A549 (cell line): Measurements from ENCODE around the gene CALU.

ENCODE experiments used
- CTCF ChIP-seq: fragments of >200 bp; sonication (Bioruptor Twin); formaldehyde crosslinking; IDR thresholded peaks from 3 replicates; pipeline ENCODE4 v1.5.1; 2016
- EP300 ChIP-seq, 2 experiments: fragments of >200 bp; sonication (Bioruptor Twin); formaldehyde crosslinking; IDR thresholded peaks; 2 replicates in 1 of 2; 3 replicates in 1 of 2; pipeline ENCODE4 v1.6.1; 2016 to 2017
- HMGXB4 ChIP-seq: fragments of 250-450 bp; sonication (Bioruptor Pico); IDR thresholded peaks from 2 replicates; pipeline ENCODE4 v1.5.0; 2021; ENCODE audit warnings: mild to moderate bottlenecking, moderate library complexity, borderline replicate concordance
- JUN ChIP-seq, 2 experiments: fragments of >200 bp; sonication (Bioruptor Twin); formaldehyde crosslinking; IDR thresholded peaks; 2 replicates in 1 of 2; 3 replicates in 1 of 2; pipeline ENCODE4 v1.6.1; 2016 to 2017
- MYC ChIP-seq: IDR thresholded peaks from 2 replicates; pipeline ENCODE4 v1.6.1; 2012; ENCODE audit warnings: mild to moderate bottlenecking, inconsistent platforms, low read length, improper control_type of control experiment, borderline replicate concordance
- POLR2A ChIP-seq: IDR thresholded peaks from 2 replicates; pipeline ENCODE4 v1.6.1; 2012; ENCODE audit warnings: mild to moderate bottlenecking, low read length
- RAD21 ChIP-seq, 2 experiments: fragments of >200 bp in 1 of 2; sonication (Bioruptor Twin) in 1 of 2; formaldehyde crosslinking in 1 of 2; IDR thresholded peaks in 1 of 2; conservative IDR thresholded peaks in 1 of 2; 2 replicates in 1 of 2; 3 replicates in 1 of 2; pipeline ENCODE4 v1.6.1; 2012 to 2018; ENCODE audit warnings: inconsistent platforms in 1 of 2
- RARB ChIP-seq: fragments of 250-450 bp; sonication (Bioruptor Pico); IDR thresholded peaks from 2 replicates; pipeline ENCODE4 v1.8.0; 2021; ENCODE audit warnings: mild to moderate bottlenecking, moderate library complexity
- REST ChIP-seq: fragments of 200-600 bp; sonication (generic); IDR thresholded peaks from 2 replicates; pipeline ENCODE4 v1.6.1; 2016; ENCODE audit warnings: antibody characterized with exemption, mild to moderate bottlenecking, moderate library complexity

DNA sequence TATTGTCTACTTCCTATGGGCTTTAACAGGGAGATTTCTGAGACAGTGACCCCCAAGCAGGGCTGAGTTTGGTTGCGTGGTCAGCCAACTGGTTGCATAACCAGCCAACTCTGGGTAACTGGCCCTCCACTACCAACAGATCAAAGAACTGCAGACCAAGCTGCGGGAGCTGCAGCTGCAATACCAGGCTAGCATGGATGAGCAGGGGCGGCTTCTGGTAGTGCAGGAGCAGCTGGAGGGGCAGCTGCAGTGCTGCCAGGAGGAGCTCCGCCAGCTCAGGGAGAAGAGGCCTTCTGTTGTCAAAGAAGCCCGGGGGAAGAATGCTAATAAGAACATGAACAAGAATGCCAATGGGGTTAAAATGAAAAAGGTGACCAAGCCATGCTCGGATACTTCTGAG, 75.3 kb downstream of the CALU start:
- TF ChIP-seq CTCF (no peak), RARB (no peak), REST (no peak), JUN (IDR thresholded peaks at IDR 0.05) (no peak), RAD21 (conservative IDR thresholded peaks at IDR 0.05 in 1 of 2, IDR thresholded peaks at IDR 0.05 in 1 of 2) (no peak), MYC (no peak), HMGXB4 (no peak), EP300 (IDR thresholded peaks at IDR 0.05) (no peak), POLR2A (no peak)
